Memory B cell (primary cell): ENCODE measurements around the gene UGT2A2.

ENCODE experiments used
- ATAC-seq: fragments of 150-1000 bp; cut with Tn5 transposase; 2 replicates; pipeline ENCODE4 v1.10.0; 2021; ENCODE audit warnings: low read depth, mild to moderate bottlenecking, moderate library complexity
- DNase-seq, 2 donors: peaks; one replicate each; pipeline ENCODE4 v3.0.0; 2022; ENCODE audit warnings: low spot score in 2 of 2
- H3K27ac Mint-ChIP-seq: one replicate; pipeline ENCODE4 v1.8.0; 2022; ENCODE audit warnings: mild to moderate bottlenecking, moderate library complexity, mixed read lengths
- H3K27me3 Mint-ChIP-seq: one replicate; pipeline ENCODE4 v1.8.0; 2022; ENCODE audit warnings: mixed read lengths
- H3K36me3 Mint-ChIP-seq: one replicate; pipeline ENCODE4 v1.8.0; 2022; ENCODE audit warnings: mild to moderate bottlenecking, mixed read lengths
- H3K4me1 Mint-ChIP-seq: one replicate; pipeline ENCODE4 v1.8.0; 2022; ENCODE audit warnings: mixed read lengths
- H3K4me3 Mint-ChIP-seq: one replicate; pipeline ENCODE4 v1.8.0; 2022; ENCODE audit warnings: mild to moderate bottlenecking, moderate library complexity, mixed read lengths
- H3K9me3 Mint-ChIP-seq: one replicate; pipeline ENCODE4 v1.8.0; 2022; ENCODE audit warnings: mixed read lengths

The UGT2A2 gene

GRCh38 chr4:69601065-69601464, 38.4 kb downstream of the UGT2A2 start:
- Mint-ChIP-seq H3K4me1 (no peaks in the 10 kb centered on the region), H3K4me3 (no peak overlapping the region), H3K27me3 (peaks cover 3% of the 10 kb centered on the region), H3K9me3 (peaks cover 3% of the 10 kb centered on the region), H3K27ac (no peak overlapping the region), H3K36me3 (no peaks in the 10 kb centered on the region)
- ATAC-seq: no peak
- DNase-seq: no peak

DNA sequence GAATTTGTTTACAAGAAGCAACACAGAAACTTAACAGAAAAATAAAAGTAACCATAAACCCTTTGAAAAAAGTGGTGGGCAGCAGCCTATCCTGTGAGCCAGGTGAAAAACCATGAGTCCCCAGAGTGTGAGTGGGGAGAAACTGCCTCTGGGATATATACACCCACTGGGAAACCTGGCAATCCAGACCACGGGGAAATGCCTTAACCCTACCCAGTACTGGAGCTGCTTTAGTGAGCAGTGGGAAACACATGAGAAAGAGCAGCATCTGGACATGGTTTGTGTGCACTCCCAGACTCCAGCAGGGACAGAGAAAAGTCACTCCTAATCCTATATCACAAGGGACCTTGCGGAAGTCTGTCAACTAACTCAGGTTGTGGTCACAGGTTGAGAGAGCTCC, 39.4 kb downstream of the UGT2A2 start:
- Mint-ChIP-seq H3K36me3 (no peaks in the 10 kb centered on the region), H3K27ac (no peak overlapping the region), H3K4me1 (no peaks in the 10 kb centered on the region), H3K27me3 (peaks cover 3% of the 10 kb centered on the region), H3K4me3 (no peak overlapping the region), H3K9me3 (peaks cover 3% of the 10 kb centered on the region)
- ATAC-seq: no peak
- no peak for DNase-seq

GRCh38 chr4:69594382-69594781, 45.1 kb downstream of the UGT2A2 start:
- no peak overlapping the region for H3K27ac Mint-ChIP-seq
- DNase-seq (no peak), ATAC-seq (no peak)
- H3K4me1 Mint-ChIP-seq: no peaks in the 10 kb centered on the region
- H3K4me3 Mint-ChIP-seq: no peak overlapping the region
- peaks cover under 1% of the 10 kb centered on the region for H3K27me3 Mint-ChIP-seq
- H3K9me3 Mint-ChIP-seq: no peaks in the 10 kb centered on the region
- H3K36me3 Mint-ChIP-seq: no peaks in the 10 kb centered on the region

DNA sequence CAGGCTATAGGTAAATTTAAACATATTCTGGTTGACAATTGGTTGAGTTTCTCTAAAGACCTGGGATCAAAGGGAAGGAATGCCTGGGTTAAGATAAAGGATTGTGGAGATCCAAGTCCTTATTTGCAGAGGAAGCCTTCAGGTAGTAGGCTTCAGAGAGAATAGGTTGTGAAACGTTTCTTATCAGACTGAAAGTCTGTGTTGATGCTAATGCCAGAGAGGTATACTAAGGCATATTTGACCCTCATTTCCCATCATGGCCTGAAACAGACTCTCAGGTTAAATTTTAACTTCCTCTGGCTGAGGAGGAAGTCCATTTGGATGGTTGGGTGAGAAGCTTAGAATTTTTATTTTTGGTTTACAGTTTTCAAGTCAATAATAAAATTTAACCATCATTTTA, 48.1 kb downstream of the UGT2A2 start:
- Mint-ChIP-seq H3K9me3 (no peaks in the 10 kb centered on the region), H3K4me1 (no peaks in the 10 kb centered on the region), H3K36me3 (no peaks in the 10 kb centered on the region), H3K27ac (no peak overlapping the region), H3K4me3 (no peak overlapping the region), H3K27me3 (no peaks in the 10 kb centered on the region)
- ATAC-seq: no peak
- DNase-seq: no peak

- no peak overlapping the region for H3K4me3 Mint-ChIP-seq
- H3K36me3 Mint-ChIP-seq: no peaks in the 10 kb centered on the region
- no peak for DNase-seq
- peaks cover 1% of the 10 kb centered on the region for H3K9me3 Mint-ChIP-seq
- H3K27ac Mint-ChIP-seq: no peak overlapping the region
- H3K4me1 Mint-ChIP-seq: no peaks in the 10 kb centered on the region
- ATAC-seq: no peak
- no peaks in the 10 kb centered on the region for H3K27me3 Mint-ChIP-seq
These were observed 49.6 kb downstream of the UGT2A2 start for GRCh38 chr4:69589884-69590283.

- ATAC-seq: no peak
These were observed 55.3 kb downstream of the UGT2A2 start for GRCh38 chr4:69584135-69584534.

DNA sequence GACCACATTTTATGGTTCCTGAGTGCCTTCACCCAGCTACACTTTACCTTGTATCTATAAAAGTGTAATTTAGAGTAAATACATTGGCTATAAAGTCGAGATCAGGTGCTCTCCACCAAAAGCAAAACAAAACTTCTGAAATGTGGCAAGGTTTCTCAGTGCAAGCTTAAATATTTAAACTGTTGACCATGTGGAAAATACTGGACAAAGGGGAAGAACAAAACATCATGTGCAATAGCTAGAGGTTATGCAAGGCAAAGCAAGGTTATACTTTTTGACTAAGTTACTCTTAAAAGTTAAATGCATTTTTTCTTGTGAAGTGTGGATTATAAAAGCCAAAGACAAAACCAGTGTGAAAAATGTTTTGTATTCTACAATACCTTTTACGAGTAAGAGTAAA, 55.9 kb downstream of the UGT2A2 start:
- H3K9me3 Mint-ChIP-seq: peaks cover 2% of the 10 kb centered on the region
- H3K4me1 Mint-ChIP-seq: no peaks in the 10 kb centered on the region
- no peak for ATAC-seq
- no peak overlapping the region for H3K4me3 Mint-ChIP-seq
- no peak for DNase-seq
- H3K27me3 Mint-ChIP-seq: no peaks in the 10 kb centered on the region
- no peak overlapping the region for H3K27ac Mint-ChIP-seq
- H3K36me3 Mint-ChIP-seq: no peaks in the 10 kb centered on the region

More at GRCh38 chr4:69584135-69584534, 55.3 kb downstream of the UGT2A2 start:
- Mint-ChIP-seq H3K4me1 (no peaks in the 10 kb centered on the region), H3K9me3 (peaks cover 1% of the 10 kb centered on the region), H3K27ac (no peak overlapping the region), H3K27me3 (no peaks in the 10 kb centered on the region), H3K4me3 (no peak overlapping the region), H3K36me3 (no peaks in the 10 kb centered on the region)
- DNase-seq: no peak

GRCh38 chr4:69577245-69577644, 62.2 kb downstream of the UGT2A2 start:
- H3K9me3 Mint-ChIP-seq: peaks cover 3% of the 10 kb centered on the region
- H3K27me3 Mint-ChIP-seq: no peaks in the 10 kb centered on the region
- H3K4me3 Mint-ChIP-seq: no peak overlapping the region
- H3K27ac Mint-ChIP-seq: no peak overlapping the region
- ATAC-seq (no peak), DNase-seq (no peak)
- no peaks in the 10 kb centered on the region for H3K4me1 Mint-ChIP-seq
- no peaks in the 10 kb centered on the region for H3K36me3 Mint-ChIP-seq

DNA sequence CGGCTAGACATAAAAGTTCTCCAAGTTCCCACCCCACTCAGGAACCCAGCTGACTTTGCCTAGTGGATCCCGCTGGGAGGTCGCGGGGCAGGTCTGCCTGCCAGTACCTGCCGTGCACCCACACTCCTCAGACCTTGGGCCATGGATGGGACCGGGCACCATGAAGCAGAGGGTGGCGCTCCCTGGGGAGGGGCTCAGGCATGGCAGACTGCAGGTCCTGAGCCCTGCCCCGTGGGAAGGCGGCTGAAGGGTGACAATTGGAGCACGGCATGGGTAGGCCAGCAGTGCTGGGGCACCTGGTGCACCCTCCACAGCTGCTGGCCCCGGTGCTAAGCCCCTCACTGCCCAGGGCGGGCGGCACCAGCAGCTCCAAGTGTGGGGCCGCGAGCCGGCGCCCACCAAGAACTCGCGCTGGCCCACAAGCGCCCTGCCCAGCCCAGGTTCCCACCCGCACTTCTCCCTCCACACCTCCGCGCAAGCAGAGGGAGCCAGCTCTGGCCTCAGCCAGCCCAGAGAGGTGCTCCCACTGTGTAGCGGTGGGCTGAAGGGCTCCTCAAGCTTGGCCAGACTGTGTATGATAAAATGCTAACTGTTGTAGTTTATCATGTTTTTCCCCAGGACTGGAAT, 63.1 kb downstream of the UGT2A2 start:
- Mint-ChIP-seq H3K4me3 (no peak overlapping the region), H3K9me3 (peaks cover 3% of the 10 kb centered on the region), H3K27me3 (no peaks in the 10 kb centered on the region), H3K36me3 (no peaks in the 10 kb centered on the region), H3K27ac (no peak overlapping the region), H3K4me1 (no peaks in the 10 kb centered on the region)
- no peak for DNase-seq
- no peak for ATAC-seq

DNA sequence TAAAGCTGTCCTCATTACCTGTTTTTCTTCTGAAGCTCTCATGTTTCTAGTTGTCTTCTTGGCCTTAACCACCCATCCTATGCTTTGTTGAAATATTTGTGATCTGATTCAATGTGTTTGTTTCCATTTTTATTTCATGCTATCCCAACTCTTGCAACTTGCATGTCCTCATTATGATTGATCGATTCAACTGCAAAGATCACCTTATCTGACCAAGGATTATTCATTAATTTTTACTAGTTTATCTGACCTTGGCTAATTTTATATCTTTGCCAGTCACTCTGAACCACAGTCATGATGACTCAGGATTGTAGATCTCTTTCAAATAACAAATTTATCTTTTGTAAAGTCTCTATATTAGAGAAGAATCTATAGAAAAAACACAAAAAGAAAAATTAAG, 70.7 kb downstream of the UGT2A2 start:
- ATAC-seq (no peak), DNase-seq (no peak)
- H3K4me1 Mint-ChIP-seq: no peaks in the 10 kb centered on the region
- H3K27me3 Mint-ChIP-seq: no peaks in the 10 kb centered on the region
- no peaks in the 10 kb centered on the region for H3K36me3 Mint-ChIP-seq
- H3K27ac Mint-ChIP-seq: no peak overlapping the region
- H3K4me3 Mint-ChIP-seq: no peak overlapping the region
- H3K9me3 Mint-ChIP-seq: peaks cover 2% of the 10 kb centered on the region

GRCh38 chr4:69563424-69563823, 76.0 kb downstream of the UGT2A2 start:
- Mint-ChIP-seq H3K27me3 (no peaks in the 10 kb centered on the region), H3K27ac (no peak overlapping the region), H3K36me3 (no peaks in the 10 kb centered on the region), H3K4me3 (no peak overlapping the region), H3K9me3 (peaks cover 3% of the 10 kb centered on the region), H3K4me1 (no peaks in the 10 kb centered on the region)
- ATAC-seq: no peak
- DNase-seq: no peak

- Mint-ChIP-seq H3K9me3 (peaks cover 9% of the 10 kb centered on the region), H3K27me3 (no peaks in the 10 kb centered on the region), H3K27ac (no peak overlapping the region), H3K36me3 (no peaks in the 10 kb centered on the region), H3K4me1 (no peaks in the 10 kb centered on the region), H3K4me3 (no peak overlapping the region)
- no peak for ATAC-seq
- no peak for DNase-seq
These were observed 89.8 kb downstream of the UGT2A2 start for GRCh38 chr4:69549651-69550050.

DNA sequence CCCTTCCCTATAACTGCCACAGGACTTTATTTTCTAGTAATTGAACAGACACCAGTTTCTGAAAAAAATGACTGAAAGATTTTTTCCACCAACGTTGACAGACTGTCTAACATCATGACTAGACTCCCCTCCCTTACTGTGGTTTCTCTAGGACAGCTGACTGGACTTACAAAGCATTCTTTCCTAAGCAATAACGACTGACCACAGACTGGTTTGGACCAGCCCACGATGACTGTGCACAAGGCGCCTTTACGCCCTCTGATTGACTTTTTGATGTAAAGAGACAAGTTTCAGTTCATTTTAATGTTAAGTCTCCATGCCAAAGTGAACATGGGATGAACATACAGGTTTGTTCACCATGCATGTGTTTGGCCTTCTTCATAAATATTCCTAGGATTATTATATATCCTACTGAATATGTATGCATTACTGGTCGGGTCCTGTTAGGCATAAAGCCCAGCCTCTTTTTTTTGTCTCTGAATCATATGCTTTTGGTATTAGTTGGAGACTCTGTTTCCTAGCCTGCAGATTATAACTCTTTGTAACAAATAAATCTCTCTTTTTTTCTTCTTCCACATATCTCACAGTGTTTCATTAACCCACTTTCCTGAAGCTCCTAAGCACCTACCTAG, 93.2 kb downstream of the UGT2A2 start:
- Mint-ChIP-seq H3K4me1 (no peaks in the 10 kb centered on the region), H3K27me3 (no peaks in the 10 kb centered on the region), H3K4me3 (no peak overlapping the region), H3K9me3 (peaks cover 1% of the 10 kb centered on the region), H3K36me3 (no peaks in the 10 kb centered on the region), H3K27ac (no peak overlapping the region)
- DNase-seq: no peak
- no peak for ATAC-seq
